Vagina (tissue), 2 donors: ENCODE measurements around the gene MAP2K3.

Experiments
- POLR2A ChIP-seq, 2 donors: fragments of 450-650 bp; IDR thresholded peaks; one replicate each; pipeline ENCODE4 v1.6.1; 2017; ENCODE audit warnings: antibody characterized with exemption in 2 of 2, mild to moderate bottlenecking in 2 of 2, moderate library complexity in 2 of 2
- TF ChIP-seq, protein P1 (sequence below), 3 experiments: fragments of 450-650 bp in 2 of 3; fragments of 200-600 bp in 1 of 3; sonication (generic) in 1 of 3; IDR thresholded peaks; one replicate each; pipeline ENCODE4 v1.5.1; 2017 to 2019; ENCODE audit warnings: antibody characterized with exemption in 3 of 3, mild to moderate bottlenecking in 2 of 3, moderate library complexity in 2 of 3

DNA sequence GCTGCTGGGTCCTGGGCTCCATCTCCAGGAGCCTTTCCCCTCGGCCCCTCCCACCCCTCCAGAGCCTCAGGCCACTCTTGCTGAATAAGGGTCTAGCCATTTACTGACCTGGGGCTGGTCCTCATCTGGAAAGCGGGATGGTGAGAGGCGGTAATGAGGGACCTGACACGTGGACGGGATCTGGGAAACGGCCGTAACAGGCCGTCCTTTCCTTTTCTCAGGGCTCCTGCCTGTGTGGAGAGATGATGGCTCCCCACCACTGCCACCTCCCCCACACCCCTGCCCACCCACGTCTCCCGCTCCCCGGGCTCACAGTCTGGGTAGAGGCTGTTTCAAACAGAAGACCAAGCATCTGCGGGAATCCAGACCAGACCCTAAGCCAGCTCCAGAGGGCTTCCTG, 71.1 kb downstream of the MAP2K3 start:
- TF ChIP-seq, protein P1, sequence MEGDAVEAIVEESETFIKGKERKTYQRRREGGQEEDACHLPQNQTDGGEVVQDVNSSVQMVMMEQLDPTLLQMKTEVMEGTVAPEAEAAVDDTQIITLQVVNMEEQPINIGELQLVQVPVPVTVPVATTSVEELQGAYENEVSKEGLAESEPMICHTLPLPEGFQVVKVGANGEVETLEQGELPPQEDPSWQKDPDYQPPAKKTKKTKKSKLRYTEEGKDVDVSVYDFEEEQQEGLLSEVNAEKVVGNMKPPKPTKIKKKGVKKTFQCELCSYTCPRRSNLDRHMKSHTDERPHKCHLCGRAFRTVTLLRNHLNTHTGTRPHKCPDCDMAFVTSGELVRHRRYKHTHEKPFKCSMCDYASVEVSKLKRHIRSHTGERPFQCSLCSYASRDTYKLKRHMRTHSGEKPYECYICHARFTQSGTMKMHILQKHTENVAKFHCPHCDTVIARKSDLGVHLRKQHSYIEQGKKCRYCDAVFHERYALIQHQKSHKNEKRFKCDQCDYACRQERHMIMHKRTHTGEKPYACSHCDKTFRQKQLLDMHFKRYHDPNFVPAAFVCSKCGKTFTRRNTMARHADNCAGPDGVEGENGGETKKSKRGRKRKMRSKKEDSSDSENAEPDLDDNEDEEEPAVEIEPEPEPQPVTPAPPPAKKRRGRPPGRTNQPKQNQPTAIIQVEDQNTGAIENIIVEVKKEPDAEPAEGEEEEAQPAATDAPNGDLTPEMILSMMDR (IDR thresholded peaks at IDR 0.05), result no peak
- TF ChIP-seq POLR2A (IDR thresholded peaks at IDR 0.05), result no peak
